ENCODE results near the gene DNTTIP2. TPM values are rescaled to one million over a fixed set of nuclear protein-coding genes. Genes with fewer than 3 reads are reported as not detected.
"Not testable (repeated sequence)": the region's sequence is repeated elsewhere in the genome, so short reads cannot be mapped to it uniquely, and the experiment has no call there.

Gene DNTTIP2, protein sequence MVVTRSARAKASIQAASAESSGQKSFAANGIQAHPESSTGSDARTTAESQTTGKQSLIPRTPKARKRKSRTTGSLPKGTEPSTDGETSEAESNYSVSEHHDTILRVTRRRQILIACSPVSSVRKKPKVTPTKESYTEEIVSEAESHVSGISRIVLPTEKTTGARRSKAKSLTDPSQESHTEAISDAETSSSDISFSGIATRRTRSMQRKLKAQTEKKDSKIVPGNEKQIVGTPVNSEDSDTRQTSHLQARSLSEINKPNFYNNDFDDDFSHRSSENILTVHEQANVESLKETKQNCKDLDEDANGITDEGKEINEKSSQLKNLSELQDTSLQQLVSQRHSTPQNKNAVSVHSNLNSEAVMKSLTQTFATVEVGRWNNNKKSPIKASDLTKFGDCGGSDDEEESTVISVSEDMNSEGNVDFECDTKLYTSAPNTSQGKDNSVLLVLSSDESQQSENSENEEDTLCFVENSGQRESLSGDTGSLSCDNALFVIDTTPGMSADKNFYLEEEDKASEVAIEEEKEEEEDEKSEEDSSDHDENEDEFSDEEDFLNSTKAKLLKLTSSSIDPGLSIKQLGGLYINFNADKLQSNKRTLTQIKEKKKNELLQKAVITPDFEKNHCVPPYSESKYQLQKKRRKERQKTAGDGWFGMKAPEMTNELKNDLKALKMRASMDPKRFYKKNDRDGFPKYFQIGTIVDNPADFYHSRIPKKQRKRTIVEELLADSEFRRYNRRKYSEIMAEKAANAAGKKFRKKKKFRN
- total RNA-seq: 10 to 100 TPM; 34.4 to 46.9 TPM
- long read RNA-seq, full-length matches to known transcripts: 21 of 46 reads
- long read RNA-seq, partial matches to known transcripts: 24 of 46 reads
- long read RNA-seq, other reads (novel, unspliced or antisense): 1 of 46 reads

DNA sequence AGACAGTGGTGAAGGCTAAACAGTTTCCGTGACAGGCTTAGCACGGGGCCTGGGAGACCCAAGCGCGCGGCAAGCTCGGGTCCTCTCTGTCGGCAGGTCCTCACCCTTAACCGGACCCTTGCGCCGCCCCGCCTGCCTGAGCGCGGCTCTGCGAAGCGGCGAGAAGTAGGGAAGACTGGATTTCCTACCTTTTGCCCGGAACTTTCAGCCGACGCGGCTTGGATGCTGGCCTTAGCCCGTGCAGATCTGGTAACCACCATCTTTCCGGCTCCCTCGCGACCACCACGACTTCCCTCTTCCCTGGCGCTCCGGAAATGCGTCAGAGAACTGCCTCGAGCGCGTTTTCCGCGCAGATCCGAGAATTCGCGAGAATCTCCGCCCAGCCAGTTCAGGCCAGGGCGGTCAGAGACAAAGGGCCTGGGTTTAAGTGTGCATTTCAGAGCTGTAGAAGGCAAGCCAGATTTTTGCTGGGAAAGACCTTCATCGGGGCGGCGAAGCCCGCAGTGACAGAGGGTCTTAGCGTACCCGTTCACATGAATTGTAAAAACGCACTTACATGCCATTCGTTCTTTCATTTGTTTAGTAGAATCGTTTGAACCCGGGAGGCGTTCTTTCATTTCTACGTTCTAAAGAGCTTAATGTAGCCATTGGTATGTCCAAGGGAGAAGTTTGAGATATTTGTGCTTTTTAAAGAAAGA lies at the start of gene DNTTIP2:
TSS of gene DNTTIP2 (minus strand) at position 318 of the 698 bp plus-strand sequence. CDS start at position 260, 58 bp downstream.
- peak; percentile 99 for ATAC-seq
- intact Hi-C loops (cut with DNase I): no loop called here
- DNase-seq: peak; percentile 94

DNA sequence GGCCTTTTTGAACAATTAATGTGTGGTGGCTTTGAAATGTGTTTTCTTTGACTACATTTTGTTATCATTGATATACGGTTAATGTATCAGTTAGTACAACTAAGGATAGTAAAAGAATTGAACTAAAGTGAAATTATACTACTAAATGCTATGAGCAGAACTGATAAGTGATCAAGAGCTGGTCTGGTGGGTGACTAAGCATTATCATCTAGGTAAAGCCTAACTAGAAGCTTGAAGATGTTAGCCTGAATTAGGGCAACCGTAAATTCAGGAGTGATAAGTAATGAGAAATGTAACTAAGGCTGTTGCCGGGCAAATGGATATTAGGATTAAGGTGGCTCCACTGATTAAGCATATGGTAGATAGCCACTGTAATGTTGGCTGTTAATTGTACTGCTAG lies 46.2 kb upstream of the DNTTIP2 start:
- ATAC-seq: no peak
- intact Hi-C loops (cut with DNase I): no loop called here
- DNase-seq: no peak

DNA sequence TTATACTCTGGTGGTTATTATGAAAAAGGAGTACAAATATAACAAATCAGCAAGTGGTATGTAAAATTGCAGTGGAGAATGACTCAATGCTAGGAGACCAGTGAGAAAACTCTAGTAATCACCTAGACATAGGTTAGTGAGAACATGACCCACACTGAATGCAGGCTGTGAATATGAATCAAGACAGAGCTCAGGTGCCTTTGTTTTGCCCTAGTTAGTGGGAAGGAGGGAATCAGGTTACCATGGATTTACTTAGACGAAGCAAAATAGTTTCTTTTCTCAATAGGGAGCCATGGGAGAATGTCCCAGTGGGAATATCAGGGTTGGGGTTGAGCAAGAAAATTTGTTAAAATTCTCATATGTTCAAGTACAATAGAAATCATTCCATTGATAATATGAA lies 40.8 kb upstream of the DNTTIP2 start:
- intact Hi-C loops (cut with DNase I): no loop called here
- DNase-seq: no peak

DNA sequence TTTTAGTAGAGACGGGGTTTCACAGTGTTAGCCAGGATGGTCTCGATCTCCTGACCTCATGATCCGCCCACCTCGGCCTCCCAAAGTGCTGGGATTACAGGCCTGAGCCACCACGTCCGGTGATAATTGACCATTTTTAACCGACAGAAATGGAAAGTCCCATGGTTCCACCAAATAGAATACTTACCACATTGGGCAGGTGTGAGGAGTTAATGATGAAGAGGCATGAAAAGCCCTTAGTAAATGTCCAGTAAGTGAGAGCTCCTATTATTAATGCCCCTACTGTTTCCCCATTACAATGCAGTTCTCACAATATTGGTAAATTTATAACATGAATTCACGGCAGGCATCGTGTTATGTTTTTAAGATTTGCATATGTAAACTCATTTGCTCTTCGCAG lies 38.3 kb upstream of the DNTTIP2 start:
- DNase-seq (no peak), ATAC-seq (no peak)
- intact Hi-C loops (cut with DNase I): no loop called here

More for the DNA sequence above, 40.8 kb upstream of the DNTTIP2 start:
- ATAC-seq: no peak

DNA sequence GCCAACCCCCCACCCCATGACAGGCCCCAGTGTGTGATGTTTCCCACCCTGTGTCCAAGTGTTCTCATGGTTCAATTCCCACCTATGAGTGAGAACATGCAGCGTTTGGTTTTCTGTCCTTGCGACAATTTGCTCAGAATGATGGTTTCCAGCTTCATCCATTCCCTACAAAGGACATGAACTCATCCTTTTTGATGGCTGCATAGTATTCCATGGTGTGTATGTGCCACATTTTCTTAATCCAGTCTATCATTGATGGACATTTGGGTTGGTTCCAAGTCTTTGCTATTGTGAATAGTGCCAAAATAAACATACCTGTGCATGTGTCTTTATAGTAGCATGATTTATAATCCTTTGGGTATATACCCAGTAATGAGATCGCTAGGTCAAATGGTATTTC lies 31.9 kb upstream of the DNTTIP2 start:
- intact Hi-C loops (cut with DNase I); DNase-seq; ATAC-seq: not testable (repeated sequence)

DNA sequence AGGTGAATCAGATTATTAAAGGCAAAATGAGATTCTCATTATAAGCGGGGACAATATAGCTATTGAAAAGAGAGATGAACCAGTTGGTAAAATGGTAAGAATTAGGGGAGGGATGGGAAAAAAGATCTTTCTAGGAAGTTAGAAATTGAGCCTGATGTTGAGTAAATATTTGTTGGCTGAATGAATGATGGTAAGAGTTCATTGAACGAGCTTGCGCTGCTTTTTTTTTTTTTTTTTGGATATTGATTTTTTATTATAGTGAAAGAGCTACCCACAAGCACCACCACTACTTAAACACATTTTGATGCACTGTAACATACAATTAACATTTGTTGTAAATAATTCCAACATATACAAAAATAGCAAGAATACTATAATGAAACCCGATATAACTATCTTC lies 31.3 kb upstream of the DNTTIP2 start:
- intact Hi-C loops (cut with DNase I): no loop called here
- DNase-seq (no peak), ATAC-seq (no peak)

DNA sequence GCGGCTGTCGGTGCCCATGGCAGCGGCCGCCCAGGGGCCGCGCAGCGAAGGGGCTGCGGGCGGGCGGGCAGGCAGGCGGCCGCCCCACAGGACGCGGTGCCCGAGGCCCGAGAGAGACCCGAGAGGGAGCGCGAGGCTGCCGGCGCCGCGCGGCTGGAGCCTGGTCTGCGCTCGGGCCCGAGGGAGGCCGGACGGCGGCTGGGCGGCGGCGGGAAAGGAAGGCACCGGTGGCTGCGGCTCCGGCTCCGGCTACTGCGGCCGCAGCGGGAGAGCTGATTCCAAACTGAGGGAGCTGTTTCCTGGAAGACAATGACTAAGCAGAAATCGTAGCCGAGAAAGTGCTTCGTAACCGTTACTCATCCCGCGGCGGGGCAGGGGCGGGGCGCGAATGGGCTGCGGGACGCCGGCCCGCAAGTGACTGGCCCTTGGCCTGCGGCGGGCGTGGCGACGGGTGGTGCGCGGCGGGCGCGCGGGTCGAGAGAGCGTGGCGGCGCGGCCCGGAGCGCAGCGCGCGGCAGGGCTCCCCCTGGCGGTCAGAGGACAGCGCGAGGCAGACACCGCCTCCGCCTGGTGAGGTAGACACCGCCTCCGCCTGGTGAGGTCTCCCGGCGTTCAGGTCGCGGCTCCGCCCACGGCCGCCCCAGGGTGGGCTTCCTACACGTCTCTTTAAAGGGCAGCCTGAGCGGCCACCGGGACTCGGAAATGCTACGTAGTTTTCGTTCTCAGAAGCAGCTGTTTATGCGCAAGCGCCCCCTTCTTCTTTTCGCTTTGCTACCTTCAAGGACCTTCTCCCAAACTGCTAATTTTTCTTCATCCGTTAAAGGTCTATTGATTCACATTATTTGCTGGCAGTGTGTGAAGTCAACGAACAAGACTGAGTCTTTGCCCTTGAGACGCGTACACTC lies 30.4 kb upstream of the DNTTIP2 start, which contains the start of gene GCLM:
TSS of gene GCLM (minus strand) at position 285 of the 905 bp plus-strand sequence. CDS start at position 18, 267 bp downstream.
- ATAC-seq (peak; percentile 97 to 99), DNase-seq (peak; percentile 95)
- intact Hi-C loops (cut with DNase I): no loop called here

DNA sequence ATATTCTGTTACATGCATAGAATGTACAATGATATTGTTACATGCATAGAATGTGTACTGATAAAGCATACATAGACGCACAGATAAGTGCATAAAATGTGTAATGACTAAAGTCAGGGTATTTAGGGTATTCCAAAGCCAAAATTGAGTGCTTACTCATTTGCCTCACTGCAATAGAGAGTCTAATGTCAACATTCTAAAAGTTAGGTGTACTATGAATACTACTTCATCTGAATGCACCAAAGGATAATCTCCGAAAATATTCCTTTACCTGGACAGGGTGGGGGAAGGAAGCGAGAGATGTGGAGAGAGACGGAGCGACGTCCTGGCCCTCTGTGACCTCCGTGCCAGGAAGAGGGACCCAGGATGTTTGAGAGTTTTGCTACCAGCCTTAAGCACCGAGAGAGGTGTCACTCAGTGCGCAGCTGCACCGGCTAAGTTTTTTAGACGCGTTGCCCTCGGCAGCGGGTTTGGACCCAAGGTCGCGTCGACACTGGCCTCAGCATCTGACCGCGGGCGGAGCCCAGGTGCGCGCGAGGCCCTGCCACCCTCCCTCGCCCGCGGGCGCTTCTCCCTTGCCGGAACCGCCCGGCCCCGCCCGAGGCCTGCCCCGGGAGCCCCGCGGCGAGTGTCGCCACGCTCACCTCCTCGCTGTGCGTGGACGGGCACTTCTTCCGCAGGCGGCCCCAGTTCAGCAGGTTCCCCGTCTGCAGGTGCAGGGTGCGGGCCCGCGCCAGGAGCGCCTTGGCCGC lies 29.6 kb upstream of the DNTTIP2 start:
- intact Hi-C loops (cut with DNase I): no loop called here
- DNase-seq (peak; percentile 33), ATAC-seq (peak; percentile 22 to 28)

DNA sequence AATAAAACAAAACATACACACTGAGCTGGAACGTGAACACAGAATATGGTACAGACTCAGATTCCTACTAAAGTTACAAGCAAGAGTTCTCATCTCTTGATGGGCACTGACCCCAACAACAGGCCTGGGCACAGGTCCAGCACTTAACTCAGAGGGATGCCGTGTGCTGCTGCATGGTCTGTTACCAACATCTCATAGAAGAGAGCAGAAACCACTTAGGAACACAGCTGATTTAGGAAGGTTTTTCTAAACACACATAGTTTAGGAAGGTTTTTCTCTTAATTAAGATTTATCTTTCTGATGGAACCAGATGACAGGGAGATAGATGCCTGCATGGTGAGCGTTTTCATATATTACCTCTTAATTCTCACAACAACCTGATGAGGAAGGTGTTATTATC lies 28.7 kb upstream of the DNTTIP2 start:
- intact Hi-C loops (cut with DNase I): no loop called here
- ATAC-seq: no peak
- DNase-seq: peak; percentile 26

DNA sequence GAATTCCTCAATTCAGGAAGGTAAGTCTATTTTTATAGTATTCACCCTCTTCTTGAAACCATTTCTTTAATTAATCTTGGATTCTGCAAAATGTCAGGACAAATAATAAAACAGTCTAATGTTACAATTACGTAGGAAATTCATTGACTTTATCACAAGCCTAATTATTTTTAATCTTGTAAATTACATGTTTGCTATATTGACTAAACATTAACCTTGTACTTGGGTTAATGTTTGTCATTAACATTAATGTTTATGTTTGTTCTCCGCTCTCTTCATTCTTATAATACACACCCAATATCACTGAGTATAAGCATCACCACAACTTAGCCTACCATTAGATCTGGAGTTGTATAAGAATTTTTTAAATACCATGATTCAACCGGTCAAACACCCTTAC lies 27.5 kb upstream of the DNTTIP2 start:
- intact Hi-C loops (cut with DNase I): no loop called here
- no peak for ATAC-seq
- DNase-seq: no peak

DNA sequence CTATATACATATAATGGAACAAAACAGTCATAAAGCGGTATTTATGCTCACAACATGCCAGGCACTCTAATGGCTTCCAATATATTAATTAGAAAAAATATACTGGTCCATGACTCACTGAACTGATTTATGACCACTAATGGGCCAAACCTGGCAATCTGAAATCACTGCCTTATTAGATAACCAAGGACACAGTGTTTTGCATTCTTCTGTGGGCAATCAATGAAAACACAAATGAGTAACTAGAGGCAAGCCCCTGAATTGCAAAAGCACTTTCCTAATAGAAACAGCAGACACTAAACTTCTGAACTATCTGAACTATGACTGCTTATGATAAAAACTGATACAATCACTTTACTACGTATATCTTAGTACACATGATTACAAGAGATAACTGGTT lies 26.7 kb upstream of the DNTTIP2 start:
- intact Hi-C loops (cut with DNase I): no loop called here
- ATAC-seq (no peak), DNase-seq (no peak)

DNA sequence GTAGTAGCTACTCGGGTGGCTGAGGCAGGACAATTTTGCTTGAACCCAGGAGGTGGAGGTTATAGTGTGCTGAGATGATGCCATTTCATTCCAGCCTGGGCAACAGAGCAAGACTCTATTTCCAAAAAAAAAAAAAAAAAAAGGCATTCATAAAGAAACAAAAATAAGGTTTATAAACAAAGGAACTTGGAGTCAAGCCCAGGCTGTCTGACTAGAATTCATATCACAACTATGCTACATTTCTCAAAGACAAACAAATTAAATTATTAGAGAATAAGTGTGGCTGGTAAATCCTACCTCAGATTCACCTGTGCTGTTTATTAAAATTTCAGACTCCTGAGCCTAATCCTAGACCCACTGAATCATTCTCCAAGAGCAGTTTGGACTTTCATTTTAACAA lies 26.0 kb upstream of the DNTTIP2 start:
- intact Hi-C loops (cut with DNase I): no loop called here
- DNase-seq: no peak
- ATAC-seq: no peak

DNA sequence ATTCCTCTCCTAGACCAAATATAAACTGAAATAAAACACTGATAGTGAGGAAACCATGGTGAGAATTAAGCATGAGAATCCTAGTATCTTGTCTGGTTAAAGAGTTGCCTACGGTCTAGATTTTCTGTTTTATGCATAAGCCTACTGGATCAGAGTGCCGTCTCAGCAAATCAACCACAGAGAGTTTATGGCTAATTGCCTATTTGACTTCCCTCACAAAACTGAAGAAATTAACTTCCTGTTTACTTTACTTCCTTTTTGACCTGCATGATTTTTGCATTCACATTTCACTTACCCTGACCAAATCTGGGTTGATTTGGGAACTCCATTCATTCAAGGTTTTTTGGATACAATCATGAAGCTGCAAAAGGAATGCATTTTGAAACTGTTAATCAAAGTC lies 25.2 kb upstream of the DNTTIP2 start:
- DNase-seq (no peak), ATAC-seq (no peak)
- intact Hi-C loops (cut with DNase I): no loop called here

DNA sequence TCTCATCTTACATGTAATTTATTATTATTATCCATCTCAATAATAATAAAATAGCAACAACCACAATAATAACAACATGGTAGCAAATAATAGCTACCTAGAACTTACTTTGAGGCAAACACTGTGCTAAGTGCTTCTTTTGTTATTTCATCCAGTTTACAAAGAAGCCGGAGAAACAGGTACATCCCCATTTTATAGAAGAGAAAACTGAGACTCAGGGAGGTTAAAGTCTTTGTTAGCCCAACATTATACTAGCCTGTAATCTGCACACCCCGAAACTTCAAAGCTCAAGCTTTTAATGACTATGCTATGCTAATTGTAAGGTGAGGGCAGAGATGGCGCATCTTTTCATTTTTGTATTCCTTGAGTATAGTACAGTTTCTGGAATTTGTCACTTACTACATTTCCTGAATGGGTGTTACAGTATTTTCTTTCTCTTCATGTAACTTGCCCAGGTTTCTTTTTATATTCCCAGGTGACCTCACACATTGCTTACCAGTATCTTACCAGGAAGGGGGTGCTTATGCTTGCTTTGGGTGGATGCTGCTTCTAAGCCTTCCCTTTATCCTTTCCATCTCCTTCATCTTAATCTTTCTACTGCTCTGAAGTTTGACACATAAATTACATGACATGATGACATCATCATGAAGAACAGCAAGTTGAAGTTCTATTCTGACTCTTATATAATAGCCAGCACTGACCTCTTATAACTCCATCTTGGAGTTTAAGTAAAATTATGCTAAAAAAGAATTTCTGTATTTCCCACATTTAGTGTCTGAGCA lies 21.9 kb upstream of the DNTTIP2 start:
- DNase-seq (no peak), ATAC-seq (no peak)
- intact Hi-C loops (cut with DNase I): no loop called here

DNA sequence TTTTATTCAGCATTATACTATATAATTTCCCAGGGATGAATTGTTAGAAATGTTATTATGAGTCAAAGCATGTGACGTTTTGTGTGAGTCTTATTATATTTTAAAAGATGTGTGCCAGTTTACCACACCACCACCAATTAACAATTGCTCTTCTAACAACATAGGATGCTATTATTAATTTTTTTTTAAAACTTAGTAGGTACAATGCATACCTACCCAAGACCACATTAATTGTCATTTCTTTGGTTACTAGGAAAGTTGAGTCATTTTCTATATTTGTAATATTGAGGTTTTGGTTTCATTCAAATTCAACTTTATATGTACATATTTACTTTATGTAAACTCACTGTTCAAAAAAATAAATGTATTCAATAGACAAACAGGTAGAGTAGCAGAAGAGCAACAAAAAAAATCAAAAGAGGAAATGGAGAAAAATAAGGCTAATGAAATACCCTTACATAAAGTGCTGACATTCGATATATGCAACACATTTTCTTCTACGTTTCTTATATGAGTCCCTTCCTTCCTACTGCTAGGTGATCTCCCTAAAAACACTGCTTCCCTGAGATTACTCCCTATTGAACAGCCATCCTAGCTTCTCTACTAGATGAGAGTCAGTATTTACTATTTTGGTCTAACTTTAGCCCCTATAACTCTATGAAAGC lies 20.7 kb upstream of the DNTTIP2 start:
- DNase-seq (no peak), ATAC-seq (no peak)
- intact Hi-C loops (cut with DNase I): no loop called here

DNA sequence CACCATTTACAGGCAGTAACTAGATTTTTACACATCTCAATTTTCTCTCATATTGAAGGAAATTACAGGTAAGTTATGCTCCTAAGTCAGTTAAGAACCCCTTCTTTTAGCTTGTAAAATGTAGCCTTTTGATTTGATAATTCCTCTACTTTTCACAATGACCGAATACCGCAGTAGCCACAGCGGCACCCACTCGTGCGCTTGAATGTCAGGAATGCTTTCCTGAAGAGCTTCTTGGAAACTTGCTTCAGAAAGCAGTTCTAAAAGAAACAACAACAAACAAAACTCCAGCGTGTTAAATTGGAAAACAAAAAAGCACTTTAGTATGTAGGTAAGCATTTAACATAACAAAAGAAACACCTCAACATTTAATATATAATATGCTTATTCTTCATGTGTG lies 9.9 kb upstream of the DNTTIP2 start:
- ATAC-seq (no peak), DNase-seq (no peak)

DNA sequence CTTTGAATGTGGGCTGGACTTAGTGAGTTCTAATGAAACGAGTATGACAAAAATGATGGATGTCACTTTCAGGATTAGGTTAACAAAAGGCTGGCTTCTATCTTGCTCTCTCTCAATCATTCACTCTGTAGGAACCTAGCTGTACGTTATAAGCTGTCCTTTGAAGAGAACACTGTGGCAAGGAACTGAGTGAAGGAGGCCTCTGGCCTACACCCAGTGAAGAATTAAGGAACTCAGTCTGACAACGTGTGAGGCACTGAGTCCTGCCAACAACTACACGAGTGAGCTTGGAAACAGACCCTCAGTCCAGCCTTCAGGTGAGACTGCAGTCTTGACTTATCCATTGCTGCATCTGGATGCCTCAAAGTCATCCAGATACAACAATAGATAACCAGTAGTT lies 3.3 kb upstream of the DNTTIP2 start:
- intact Hi-C loops (cut with DNase I): no loop called here
- DNase-seq (no peak), ATAC-seq (no peak)

More for the DNA sequence above, 9.9 kb upstream of the DNTTIP2 start:
- intact Hi-C loops (cut with DNase I): no loop called here

All from left cardiac atrium (tissue), 4 donors.